Measurements from ENCODE around the gene LRRN3. TPM values are rescaled to one million over a fixed set of nuclear protein-coding genes. Genes with fewer than 3 reads are reported as not detected.

LRRN3 gene
- total and polyA plus RNA-seq, 10 of the 15 experiments (the other 5 are each of a cell fraction or from before 2014, with no cell fraction given) = 0.02 to 0.24 (median 0.11) TPM; not detected in 3

GRCh38 chr7:111173990-111174389 lies 83.1 kb downstream of the LRRN3 start (continued):
- TF ChIP-seq PRDM15 (CRISPR knock-in tag; IDR thresholded peaks at IDR 0.05) (no peak), RELB (IDR thresholded peaks at IDR 0.05; ENCODE audit: low read depth) (no peak), KDM1A (IDR thresholded peaks at IDR 0.05; ENCODE audit: borderline replicate concordance) (no peak), CHD1 (IDR thresholded peaks at IDR 0.05; ENCODE audit: low read depth, low read length) (no peak), SPI1 (IDR thresholded peaks at IDR 0.05; ENCODE audit: borderline replicate concordance, insufficient read depth, low read depth, low read length) (no peak), NR2F1 (conservative IDR thresholded peaks at IDR 0.05) (no peak), DPF2 (IDR thresholded peaks at IDR 0.05) (no peak), MAX (IDR thresholded peaks at IDR 0.05; ENCODE audit: low read depth, low read length) (no peak), MLLT1 (IDR thresholded peaks at IDR 0.05) (no peak)

All from GM12878 (cell line).